ENCODE measurements around the gene HTT.

Gene HTT

GRCh38 chr4:3177905-3178304 is 103.4 kb downstream of the HTT start:
- no peak for DNase-seq

GRCh38 chr4:3178351-3178750 is 103.9 kb downstream of the HTT start:
- no peak for DNase-seq

GRCh38 chr4:3179126-3179706 is 104.7 kb downstream of the HTT start:
- no peak for DNase-seq

GRCh38 chr4:3183008-3183407 is 108.5 kb downstream of the HTT start:
- DNase-seq: no peak

- no peak for DNase-seq
Measured at GRCh38 chr4:3184725-3185124, 110.2 kb downstream of the HTT start.

GRCh38 chr4:3186609-3187008 is 112.1 kb downstream of the HTT start:
- no peak for DNase-seq

- DNase-seq: no peak
Measured at GRCh38 chr4:3188118-3188517, 113.6 kb downstream of the HTT start.

- DNase-seq: no peak
Measured at GRCh38 chr4:3189459-3189858, 115.0 kb downstream of the HTT start.

GRCh38 chr4:3190549-3190948 is 116.1 kb downstream of the HTT start:
- DNase-seq: no peak

- no peak for DNase-seq
Measured at GRCh38 chr4:3192188-3192587, 117.7 kb downstream of the HTT start.

- DNase-seq: no peak
Measured at GRCh38 chr4:3192827-3193226, 118.3 kb downstream of the HTT start.

GRCh38 chr4:3193531-3194203 is 119.2 kb downstream of the HTT start:
- no peak for DNase-seq

- no peak for DNase-seq
Measured at GRCh38 chr4:3196670-3197359, 122.3 kb downstream of the HTT start.

- no peak for DNase-seq
Measured at GRCh38 chr4:3197366-3198105, 123.1 kb downstream of the HTT start.

GRCh38 chr4:3198906-3199305 is 124.4 kb downstream of the HTT start:
- no peak for DNase-seq

GRCh38 chr4:3199653-3200422 is 125.4 kb downstream of the HTT start:
- no peak for DNase-seq

GRCh38 chr4:3200423-3201090 is 126.1 kb downstream of the HTT start:
- no peak for DNase-seq

- no peak for DNase-seq
Measured at GRCh38 chr4:3201718-3202702, 127.5 kb downstream of the HTT start.

- DNase-seq: no peak
Measured at GRCh38 chr4:3202836-3203820, 128.6 kb downstream of the HTT start.

- DNase-seq: no peak
Measured at GRCh38 chr4:3203971-3204431, 129.5 kb downstream of the HTT start.
